Cardiac fibroblast (primary cell): ENCODE measurements around the gene IL19.

Source experiments
- DNase-seq, 2 donors: peaks; one replicate each; pipeline versions ENCODE4 v3.0.0 to v3.0.0-alpha.2; 2010; ENCODE audit warnings: low read depth in 2 of 2
- H3K4me3 ChIP-seq, 2 donors: replicated peaks in 1 of 2; 1 replicate in 1 of 2; 2 replicates in 1 of 2; pipeline ENCODE4 v1.5.1; 2011; ENCODE audit warnings: low read depth in 2 of 2, low read length in 2 of 2, mild to moderate bottlenecking in 2 of 2, moderate library complexity in 1 of 2
- TF ChIP-seq, protein P1 (sequence below): IDR thresholded peaks from one replicate; pipeline ENCODE4 v1.5.1; 2011; ENCODE audit warnings: low read depth, mild to moderate bottlenecking, low read length, inconsistent platforms

Gene IL19

DNA sequence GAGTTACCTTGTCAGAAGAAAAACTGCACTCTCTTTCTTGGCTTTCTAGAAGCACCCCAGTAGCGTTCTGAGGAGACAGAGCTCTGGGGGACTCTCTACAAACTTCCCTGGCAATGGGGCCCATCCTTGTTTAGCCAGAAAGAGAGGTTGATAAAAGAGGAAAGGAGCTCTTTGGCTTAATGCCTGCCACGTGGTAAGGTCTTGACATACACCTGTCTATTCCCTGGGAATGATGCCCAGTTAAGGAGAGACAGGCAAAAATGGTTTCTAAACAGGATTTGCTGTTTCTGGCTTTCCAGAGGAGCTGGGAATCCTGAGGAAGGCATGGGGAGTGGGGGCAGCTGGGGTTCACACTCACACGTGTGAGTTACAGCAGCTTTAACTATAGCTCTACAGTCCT lies 64.6 kb downstream of the IL19 start:
- DNase-seq, result no peak
- TF ChIP-seq, protein P1, sequence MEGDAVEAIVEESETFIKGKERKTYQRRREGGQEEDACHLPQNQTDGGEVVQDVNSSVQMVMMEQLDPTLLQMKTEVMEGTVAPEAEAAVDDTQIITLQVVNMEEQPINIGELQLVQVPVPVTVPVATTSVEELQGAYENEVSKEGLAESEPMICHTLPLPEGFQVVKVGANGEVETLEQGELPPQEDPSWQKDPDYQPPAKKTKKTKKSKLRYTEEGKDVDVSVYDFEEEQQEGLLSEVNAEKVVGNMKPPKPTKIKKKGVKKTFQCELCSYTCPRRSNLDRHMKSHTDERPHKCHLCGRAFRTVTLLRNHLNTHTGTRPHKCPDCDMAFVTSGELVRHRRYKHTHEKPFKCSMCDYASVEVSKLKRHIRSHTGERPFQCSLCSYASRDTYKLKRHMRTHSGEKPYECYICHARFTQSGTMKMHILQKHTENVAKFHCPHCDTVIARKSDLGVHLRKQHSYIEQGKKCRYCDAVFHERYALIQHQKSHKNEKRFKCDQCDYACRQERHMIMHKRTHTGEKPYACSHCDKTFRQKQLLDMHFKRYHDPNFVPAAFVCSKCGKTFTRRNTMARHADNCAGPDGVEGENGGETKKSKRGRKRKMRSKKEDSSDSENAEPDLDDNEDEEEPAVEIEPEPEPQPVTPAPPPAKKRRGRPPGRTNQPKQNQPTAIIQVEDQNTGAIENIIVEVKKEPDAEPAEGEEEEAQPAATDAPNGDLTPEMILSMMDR, result no peak
- no peak overlapping the region for H3K4me3 ChIP-seq

DNA sequence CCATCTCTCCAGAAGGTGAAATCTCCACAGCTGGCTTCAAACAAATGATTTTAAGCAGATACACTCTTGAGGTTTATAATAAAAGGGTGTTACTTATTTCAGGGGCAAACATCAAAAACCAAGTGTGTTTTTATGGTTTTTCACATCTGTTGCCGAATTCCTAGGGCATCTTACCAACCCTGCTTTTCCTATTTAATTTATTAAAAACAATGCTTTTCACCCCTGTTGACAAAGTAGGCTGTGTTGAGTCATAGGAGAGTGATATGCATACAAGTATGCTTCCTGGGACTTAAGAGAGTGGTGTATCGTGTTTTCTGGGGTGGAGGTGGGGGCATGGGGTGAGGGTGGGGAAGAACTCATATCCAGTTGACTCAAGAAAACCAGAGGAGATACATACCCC lies 65.5 kb downstream of the IL19 start:
- TF ChIP-seq, protein P1, result no peak
- peak; percentile 31 to 40 for DNase-seq
- H3K4me3 ChIP-seq, result no peak overlapping the region

DNA sequence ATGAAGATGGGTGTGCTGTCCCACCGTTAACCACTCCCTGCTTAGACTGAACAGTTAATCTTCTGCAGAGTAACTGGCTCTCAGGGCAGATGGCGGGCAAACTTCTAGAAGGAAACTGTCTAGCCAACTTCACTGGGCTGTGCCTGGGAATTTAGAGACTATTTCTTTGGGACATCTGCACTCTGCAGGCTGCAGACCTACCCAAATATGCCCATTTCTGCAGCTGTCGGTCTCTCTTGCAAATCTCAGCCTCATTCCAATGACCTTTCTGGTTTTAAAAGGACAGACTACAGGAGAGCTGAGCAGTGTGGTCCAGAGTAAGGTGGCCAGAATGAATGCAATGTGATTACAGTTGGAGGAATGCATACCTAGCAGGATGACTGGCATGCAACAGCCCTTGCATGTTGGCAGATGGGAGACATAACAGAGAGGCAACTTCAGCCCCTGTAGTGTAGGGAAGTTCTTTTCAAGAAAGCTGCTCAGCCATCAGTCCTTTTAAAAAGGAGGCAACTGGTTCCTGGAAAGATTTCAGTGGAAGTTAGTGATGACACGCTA lies 68.5 kb downstream of the IL19 start:
- TF ChIP-seq, protein P1, result no peak
- no peak for DNase-seq
- no peak overlapping the region for H3K4me3 ChIP-seq

DNA sequence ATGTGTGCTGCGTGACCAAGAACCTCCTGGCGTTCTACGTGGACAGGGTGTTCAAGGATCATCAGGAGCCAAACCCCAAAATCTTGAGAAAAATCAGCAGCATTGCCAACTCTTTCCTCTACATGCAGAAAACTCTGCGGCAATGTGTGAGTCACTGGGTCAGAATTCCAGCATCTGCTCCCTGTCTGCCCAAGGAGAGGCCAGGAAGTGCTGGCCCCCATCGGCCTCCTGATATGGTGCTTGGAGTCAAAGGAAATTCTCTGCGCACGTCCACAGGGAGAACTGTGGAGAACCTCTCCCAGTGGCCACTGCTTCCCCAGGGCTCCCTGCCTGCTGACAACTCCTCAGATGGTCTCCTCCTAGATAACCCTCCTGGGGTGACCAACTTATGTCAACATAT lies 69.3 kb downstream of the IL19 start:
- DNase-seq, result peak; percentile 66 to 89
- no peak overlapping the region for H3K4me3 ChIP-seq
- TF ChIP-seq, protein P1, result no peak

DNA sequence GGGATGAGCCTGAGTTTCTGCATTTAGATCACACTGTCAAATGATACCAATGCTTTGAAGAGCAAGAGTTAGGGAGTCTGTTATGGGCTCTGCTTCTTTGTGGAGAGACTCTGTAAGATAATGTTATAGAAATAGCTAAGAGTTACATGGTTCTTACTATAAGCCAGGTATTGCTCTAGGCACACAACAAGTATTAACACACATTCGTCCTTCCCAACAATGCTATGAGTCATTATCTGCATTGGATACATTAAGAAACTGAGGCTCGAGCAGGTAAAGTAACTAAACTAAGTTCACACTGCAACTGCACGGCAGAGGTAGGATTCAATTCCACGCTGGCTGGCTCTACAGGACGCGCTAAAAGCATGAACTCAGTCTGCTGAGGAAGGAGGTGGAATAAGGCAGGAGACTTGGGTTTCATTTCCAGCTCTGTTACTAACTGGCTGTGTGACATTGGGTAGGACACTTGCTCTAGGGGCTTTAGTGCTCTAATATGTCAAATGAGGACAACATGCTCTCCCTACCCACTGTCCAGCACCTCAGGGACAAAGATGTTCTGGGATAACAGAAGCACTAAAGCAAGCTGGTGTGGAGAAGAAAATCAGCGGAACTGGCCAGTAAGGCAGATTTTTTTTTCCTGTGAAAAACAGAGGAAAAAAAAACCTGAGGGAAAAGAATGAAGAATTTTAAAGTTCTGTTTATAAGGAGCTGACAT lies 71.2 kb downstream of the IL19 start:
- no peak overlapping the region for H3K4me3 ChIP-seq
- TF ChIP-seq, protein P1, result no peak
- no peak for DNase-seq

DNA sequence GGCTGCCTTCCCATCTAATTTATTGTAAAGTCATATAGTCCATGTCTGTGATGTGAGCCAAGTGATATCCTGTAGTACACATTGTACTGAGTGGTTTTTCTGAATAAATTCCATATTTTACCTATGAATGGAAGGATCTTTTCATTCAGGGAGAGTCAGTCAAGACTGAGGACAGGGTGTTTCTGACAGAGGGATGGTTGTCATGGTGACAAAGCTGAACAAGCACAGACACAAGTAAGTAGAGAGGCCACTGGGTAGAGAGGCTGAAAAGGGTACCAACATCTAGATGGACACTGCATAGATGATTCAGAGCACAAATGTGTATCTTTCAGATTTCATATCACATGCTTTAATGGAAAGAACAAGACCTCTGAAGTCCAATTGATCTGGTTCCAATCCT lies 72.3 kb downstream of the IL19 start:
- H3K4me3 ChIP-seq, result no peak overlapping the region
- DNase-seq, result peak in 1 of 2 donors; percentile 18
- TF ChIP-seq, protein P1, result no peak

DNA sequence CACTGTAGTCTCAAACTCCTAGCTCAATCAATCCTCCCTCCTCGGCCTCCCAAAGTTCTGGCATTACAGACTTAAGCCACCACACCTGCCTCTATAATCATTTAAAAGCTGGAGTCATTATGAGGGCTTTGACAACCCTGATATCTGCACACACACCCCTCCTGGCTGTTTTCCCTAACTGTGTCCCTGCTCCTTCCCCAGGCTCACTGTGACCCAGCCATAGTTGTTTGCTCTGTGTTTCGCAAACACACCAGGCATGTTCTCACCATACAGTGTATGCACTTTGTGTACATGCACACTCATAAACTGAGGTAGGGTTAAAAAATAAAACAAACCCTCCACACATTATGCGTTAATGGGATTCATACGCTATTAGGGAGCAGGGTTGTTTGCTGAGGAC lies 73.1 kb downstream of the IL19 start:
- DNase-seq, result no peak
- TF ChIP-seq, protein P1, result no peak
- H3K4me3 ChIP-seq, result no peak overlapping the region
